ENCODE results near the gene RUNX2.
"Not testable (repeated sequence)": the region's sequence is repeated elsewhere in the genome, so short reads cannot be mapped to it uniquely, and the experiment has no call there.

RUNX2 gene

GRCh38 chr6:45554591-45554990 lies 226.5 kb downstream of the RUNX2 start:
- DNase-seq (ENCODE audit: low read depth in 3 of 3), result no peak

- DNase-seq (ENCODE audit: low read depth in 3 of 3), result no peak
Observed at GRCh38 chr6:45555981-45556771, 228.0 kb downstream of the RUNX2 start.

- no peak for DNase-seq (ENCODE audit: low read depth in 3 of 3)
Observed at GRCh38 chr6:45556828-45557227, 228.7 kb downstream of the RUNX2 start.

GRCh38 chr6:45557454-45557853 lies 229.3 kb downstream of the RUNX2 start:
- no peak for DNase-seq (ENCODE audit: low read depth in 3 of 3)

GRCh38 chr6:45558858-45559257 lies 230.7 kb downstream of the RUNX2 start:
- DNase-seq (ENCODE audit: low read depth in 3 of 3), result no peak

DNA sequence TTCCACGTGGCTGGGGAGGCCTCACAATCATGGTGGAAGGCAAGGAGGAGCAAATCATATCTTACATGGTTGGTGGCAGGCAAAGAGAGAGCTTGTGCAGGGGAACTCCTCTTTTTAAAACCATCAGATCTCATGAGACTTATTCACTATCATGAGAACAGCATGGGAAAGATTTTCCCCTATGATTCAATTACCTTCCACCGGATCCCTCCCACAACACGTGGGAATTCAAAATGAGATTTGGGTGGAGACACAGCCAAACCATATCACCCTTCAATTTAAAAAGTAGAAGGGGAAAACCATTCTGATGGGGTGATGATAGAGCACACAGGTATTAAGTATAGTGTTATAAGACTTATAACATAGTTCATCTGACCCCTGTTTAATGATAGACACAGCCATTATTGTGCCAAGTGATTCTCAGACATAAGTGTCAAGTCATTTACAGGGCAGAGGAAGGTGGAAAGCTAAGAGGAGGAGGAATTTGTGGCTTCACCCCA lies 232.2 kb downstream of the RUNX2 start:
- not testable (repeated sequence) for DNase-seq (ENCODE audit: low read depth in 3 of 3)

GRCh38 chr6:45562171-45562570 lies 234.0 kb downstream of the RUNX2 start:
- DNase-seq (ENCODE audit: low read depth in 3 of 3), result no peak

- no peak for DNase-seq (ENCODE audit: low read depth in 3 of 3)
Observed at GRCh38 chr6:45563041-45563440, 234.9 kb downstream of the RUNX2 start.

- no peak for DNase-seq (ENCODE audit: low read depth in 3 of 3)
Observed at GRCh38 chr6:45563844-45564243, 235.7 kb downstream of the RUNX2 start.

- no peak for DNase-seq (ENCODE audit: low read depth in 3 of 3)
Observed at GRCh38 chr6:45566882-45567281, 238.8 kb downstream of the RUNX2 start.

- DNase-seq (ENCODE audit: low read depth in 3 of 3), result no peak
Observed at GRCh38 chr6:45567879-45568278, 239.7 kb downstream of the RUNX2 start.

DNA sequence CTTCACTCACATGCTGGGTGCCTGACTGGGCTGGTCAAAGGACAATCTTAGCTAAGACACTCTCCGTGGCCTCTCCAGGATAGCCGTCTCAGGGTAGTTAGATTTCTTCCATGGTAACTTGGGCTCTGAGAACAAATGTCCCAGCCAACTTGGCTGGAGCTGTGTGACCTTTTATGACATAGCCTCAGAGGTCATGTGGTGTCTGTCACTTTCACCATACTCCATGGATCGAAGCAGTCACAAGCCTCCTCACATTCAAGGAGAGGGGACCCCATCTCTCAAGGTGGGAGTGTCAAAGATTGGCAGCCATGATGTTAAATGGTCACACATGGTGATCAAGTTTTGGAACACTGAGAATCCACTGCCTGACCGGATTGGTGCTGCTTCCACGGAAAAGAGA lies 240.5 kb downstream of the RUNX2 start:
- no peak for DNase-seq (ENCODE audit: low read depth in 3 of 3)

GRCh38 chr6:45569210-45569945 lies 241.2 kb downstream of the RUNX2 start:
- DNase-seq (ENCODE audit: low read depth in 3 of 3), result no peak

DNA sequence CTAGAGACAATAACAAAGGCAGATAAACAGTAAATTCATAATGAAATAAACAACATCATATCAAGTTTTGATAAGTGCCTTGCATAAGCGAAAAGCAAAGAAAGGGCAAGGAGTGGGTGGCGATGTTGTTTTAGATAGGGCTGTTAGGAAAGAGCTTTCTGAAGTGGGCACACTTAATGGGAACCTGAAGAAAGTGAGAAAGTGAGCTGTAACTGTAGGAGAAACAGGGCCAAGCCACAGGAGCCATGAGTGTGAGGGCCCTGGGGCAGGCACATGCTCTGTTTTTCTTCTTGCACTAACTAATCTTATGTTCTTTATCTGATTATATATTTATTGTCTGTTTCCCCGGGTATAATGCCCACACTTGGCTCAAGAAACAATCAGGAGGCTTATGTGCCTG lies 243.0 kb downstream of the RUNX2 start:
- DNase-seq (ENCODE audit: low read depth in 3 of 3), result no peak

DNA sequence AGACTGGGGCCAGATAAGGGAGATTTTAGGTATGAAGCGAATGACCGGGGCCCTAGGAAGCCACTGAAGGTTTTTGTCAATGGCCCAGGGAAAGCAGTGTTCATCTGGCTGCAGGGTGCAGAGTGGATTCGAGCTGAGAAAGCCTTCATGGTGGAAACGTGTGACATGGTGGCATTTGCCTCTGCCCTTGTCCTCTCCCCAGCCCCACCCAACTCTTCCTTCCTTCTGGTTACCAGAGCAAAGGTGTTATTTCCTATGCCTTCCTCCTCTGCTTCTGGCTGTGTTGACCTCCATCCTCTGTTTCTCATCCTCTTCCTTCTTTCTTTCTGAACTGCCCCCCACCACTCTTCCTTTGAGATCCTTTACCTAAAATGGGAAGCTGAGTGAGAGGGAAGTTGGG lies 244.7 kb downstream of the RUNX2 start:
- no peak for DNase-seq (ENCODE audit: low read depth in 3 of 3)

GRCh38 chr6:45574014-45574461 lies 245.9 kb downstream of the RUNX2 start:
- DNase-seq (ENCODE audit: low read depth in 3 of 3), result no peak

DNA sequence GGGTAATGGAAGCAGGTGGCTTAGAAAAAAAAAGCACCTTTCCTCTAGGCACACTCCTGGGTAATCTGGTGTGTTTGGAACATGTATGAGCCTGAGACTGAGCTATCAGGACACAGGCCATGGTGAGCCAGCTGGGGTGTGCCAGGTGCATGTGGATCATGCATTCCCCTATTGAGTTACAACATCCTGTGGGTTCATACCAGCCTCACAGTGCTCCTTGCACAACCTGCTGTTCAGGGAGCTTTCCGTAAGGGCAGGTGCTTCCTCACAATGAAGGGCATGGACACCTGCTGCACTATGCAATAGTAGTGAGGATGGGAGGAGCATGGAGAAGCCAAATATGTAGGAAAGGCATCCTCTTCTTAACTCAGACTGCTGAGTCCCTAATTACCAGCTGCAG lies 246.8 kb downstream of the RUNX2 start:
- DNase-seq (ENCODE audit: low read depth in 3 of 3), result no peak

- DNase-seq (ENCODE audit: low read depth in 3 of 3), result no peak
Observed at GRCh38 chr6:45576648-45577624, 248.8 kb downstream of the RUNX2 start.

DNA sequence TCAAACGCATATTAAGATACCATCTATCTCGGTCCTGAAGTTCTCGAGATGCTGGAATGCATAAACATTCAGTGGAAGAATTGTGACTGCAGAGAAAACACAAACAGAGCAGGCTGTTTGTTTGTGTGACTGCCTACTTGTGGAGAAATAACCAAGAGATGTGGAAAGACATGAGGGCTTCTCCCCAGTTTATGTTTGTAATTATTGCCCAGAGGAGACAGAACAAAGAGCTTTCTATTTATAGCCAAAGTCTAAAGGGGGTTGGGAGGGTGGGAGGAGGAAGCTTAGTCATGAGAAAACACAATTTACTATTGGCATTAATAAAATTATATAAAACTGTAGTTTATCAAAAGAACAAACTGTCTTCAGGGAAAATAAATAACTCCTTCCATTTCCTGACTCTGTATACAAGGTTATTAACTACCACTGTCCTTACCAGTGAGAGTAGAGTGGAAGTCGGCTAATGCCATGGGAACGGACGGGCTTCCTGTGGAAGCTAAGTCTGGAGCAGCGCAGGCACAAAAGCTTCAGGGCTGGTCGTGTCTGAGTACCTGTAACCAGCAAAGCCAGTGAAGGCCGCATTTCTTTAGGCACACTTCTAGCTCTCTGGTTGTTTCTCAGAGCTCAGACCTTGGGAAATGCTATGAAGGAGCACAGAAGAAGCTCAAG lies 249.8 kb downstream of the RUNX2 start:
- no peak for DNase-seq (ENCODE audit: low read depth in 3 of 3)

DNA sequence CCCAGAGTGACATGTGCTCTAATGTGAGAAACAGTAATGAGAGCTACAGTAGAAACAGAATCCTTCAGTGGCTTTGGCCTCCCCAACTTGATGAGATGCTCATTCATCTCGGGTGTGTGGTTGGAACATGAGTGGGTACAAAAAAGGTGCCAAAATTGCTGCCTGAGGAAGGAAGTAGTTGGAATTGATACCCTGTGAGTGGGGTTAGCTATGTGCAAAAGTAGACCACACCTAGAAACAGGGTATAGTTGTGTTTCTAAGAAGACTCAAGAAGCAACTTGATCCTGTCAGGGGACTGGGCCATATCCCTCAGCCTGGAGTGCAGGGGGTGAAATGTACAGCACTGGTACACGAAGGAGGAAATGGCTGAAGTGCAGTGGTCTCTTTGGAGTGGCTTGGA lies 256.0 kb downstream of the RUNX2 start:
- DNase-seq (ENCODE audit: low read depth in 3 of 3), result no peak

Data from stimulated activated CD4-positive, alpha-beta T cell treated with anti-CD3 and anti-CD28 coated beads, TNF-alpha, amount 100 ng/mL, for 4 hours (primary cell).